Measurements from ENCODE around the gene CHPF2. TPM values are rescaled to one million over a fixed set of nuclear protein-coding genes. Genes with fewer than 3 reads are reported as not detected.

The CHPF2 gene, protein sequence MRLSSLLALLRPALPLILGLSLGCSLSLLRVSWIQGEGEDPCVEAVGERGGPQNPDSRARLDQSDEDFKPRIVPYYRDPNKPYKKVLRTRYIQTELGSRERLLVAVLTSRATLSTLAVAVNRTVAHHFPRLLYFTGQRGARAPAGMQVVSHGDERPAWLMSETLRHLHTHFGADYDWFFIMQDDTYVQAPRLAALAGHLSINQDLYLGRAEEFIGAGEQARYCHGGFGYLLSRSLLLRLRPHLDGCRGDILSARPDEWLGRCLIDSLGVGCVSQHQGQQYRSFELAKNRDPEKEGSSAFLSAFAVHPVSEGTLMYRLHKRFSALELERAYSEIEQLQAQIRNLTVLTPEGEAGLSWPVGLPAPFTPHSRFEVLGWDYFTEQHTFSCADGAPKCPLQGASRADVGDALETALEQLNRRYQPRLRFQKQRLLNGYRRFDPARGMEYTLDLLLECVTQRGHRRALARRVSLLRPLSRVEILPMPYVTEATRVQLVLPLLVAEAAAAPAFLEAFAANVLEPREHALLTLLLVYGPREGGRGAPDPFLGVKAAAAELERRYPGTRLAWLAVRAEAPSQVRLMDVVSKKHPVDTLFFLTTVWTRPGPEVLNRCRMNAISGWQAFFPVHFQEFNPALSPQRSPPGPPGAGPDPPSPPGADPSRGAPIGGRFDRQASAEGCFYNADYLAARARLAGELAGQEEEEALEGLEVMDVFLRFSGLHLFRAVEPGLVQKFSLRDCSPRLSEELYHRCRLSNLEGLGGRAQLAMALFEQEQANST
- 10 to 100 TPM; 33.9 to 82.4 (median 58.7) TPM for total RNA-seq

DNA sequence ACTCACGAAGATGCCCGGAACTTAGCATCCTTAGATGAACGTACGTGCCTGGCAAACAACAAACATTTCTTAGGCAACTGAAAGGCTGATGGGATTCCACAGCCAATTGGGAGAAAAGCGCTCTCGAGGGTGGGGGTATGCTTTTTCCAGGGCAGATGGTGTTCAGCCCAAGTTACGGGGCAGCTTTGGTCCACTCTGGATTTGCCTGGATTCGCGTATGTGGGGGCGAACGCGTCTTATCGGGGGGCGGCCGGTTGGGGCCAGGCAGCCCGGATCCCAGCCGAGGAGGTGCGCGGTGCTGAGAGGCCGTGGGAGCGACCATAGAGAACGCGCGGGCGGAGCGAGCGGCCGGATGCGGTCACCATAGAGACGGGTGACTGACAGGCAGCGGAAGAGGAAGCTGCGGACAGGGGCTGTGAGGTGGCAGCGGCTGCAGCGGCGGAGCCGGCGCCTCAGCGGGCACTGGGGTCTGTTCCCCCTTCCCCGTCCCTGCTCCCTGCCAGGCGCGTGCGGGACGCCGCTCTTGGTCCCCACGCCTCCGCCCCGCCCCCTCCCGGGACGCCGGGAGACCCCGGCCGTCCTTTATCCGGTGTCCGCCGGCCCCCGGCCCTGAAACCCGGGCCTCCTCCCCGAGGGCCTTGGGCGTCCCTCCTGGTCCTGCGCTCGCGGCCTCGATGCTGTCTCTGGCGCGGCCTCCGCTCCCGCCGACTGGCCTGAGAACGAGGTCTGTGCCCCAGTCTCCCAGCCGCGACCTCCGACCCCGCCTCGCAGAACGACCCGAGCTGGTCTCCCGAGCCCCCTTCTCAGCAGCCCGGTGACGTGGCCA lies at the start of gene CHPF2:
CHPF2 (plus strand) TSS at position 393 of the 826 bp plus-strand sequence. CDS start 1,529 bp downstream, outside the sequence.
- 2% methylated on average over 24 to 32 of the region's 79 CpGs for WGBS, 2 donors

DNA sequence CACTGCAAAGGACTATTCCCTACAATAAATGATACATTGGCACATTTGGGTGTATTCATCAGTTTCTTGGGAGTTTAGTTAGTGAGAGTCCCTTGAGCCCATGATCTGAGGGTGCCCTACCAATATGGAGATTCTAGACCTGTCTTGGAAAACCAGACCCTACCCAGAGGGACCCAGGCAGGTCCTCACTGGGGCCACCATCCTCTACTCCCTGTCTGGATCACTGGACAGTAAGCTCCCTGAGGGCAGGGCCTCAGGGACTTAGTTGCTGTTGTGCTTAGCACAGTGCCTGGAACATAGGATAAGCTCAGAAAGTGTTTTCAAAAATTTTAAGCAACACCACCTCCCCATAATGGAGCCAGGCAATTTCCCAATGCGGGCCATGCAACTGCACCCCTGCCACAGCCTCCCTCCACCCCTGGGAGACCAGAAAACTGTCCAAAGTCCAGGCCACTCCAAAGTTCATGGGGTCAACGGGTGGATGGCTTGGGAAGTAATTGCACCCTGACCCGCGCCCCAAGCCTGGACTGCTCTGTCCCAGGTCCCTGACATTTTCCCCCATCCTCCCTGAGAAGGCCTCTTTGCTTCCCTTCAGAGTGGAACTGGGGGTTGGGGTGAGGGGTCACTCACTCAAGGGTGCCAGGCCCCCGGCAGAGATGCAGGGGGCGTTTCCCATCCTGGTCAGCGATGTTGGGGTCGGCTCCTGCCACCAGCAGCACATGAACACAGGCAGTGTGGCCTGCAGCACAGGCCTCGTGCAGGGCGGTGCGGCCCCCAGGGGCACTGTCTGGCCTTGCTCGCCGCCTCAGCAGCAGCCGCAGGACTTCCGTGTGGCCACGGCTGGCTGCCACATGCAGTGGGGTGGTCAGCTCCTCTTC lies 46.3 kb upstream of the CHPF2 start:
- Histone ChIP-seq H3K9me3 (no peaks in the 10 kb centered on the region), H3K4me1 (no peaks in the 10 kb centered on the region), H3K4me3 (replicated peaks in 1 of 3) (no peak overlapping the region), H3K27ac (no peak overlapping the region), H3K27me3 (no peaks in the 10 kb centered on the region), H3K36me3 (no peaks in the 10 kb centered on the region)
- WGBS, 2 donors = 77 to 94% methylated on average over 4 to 8 of the region's 16 CpGs
- intact Hi-C loops (cut with DNase I) = no loop called here
- DNase-seq = no peak
- TF ChIP-seq, protein P1, sequence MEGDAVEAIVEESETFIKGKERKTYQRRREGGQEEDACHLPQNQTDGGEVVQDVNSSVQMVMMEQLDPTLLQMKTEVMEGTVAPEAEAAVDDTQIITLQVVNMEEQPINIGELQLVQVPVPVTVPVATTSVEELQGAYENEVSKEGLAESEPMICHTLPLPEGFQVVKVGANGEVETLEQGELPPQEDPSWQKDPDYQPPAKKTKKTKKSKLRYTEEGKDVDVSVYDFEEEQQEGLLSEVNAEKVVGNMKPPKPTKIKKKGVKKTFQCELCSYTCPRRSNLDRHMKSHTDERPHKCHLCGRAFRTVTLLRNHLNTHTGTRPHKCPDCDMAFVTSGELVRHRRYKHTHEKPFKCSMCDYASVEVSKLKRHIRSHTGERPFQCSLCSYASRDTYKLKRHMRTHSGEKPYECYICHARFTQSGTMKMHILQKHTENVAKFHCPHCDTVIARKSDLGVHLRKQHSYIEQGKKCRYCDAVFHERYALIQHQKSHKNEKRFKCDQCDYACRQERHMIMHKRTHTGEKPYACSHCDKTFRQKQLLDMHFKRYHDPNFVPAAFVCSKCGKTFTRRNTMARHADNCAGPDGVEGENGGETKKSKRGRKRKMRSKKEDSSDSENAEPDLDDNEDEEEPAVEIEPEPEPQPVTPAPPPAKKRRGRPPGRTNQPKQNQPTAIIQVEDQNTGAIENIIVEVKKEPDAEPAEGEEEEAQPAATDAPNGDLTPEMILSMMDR (IDR thresholded peaks at IDR 0.05) = no peak
- no peak for TF ChIP-seq POLR2A (IDR thresholded peaks at IDR 0.05)

More for the DNA sequence above, at the start of gene CHPF2:
- H3K9me3 ChIP-seq = no peaks in the 10 kb centered on the region
- peak within 1 kb of the TSS; percentile 45 to 79 (median 56) for H3K27ac ChIP-seq
- H3K4me3 ChIP-seq (replicated peaks in 1 of 3) = peak within 1 kb of the TSS; percentile 75 to 96 (median 94)
- intact Hi-C loops (cut with DNase I) = no loop called here
- DNase-seq = peak; percentile 92
- H3K4me1 ChIP-seq = peaks cover 8 to 25% of the 10 kb centered on the region in 2 donors
- H3K27me3 ChIP-seq = no peaks in the 10 kb centered on the region
- peaks cover 13 to 18% of the 10 kb centered on the region in 2 donors for H3K36me3 ChIP-seq
- TF ChIP-seq, protein P1 (IDR thresholded peaks at IDR 0.05) = no peak
- peak; percentile 20 to 82 for TF ChIP-seq POLR2A (IDR thresholded peaks at IDR 0.05)

DNA sequence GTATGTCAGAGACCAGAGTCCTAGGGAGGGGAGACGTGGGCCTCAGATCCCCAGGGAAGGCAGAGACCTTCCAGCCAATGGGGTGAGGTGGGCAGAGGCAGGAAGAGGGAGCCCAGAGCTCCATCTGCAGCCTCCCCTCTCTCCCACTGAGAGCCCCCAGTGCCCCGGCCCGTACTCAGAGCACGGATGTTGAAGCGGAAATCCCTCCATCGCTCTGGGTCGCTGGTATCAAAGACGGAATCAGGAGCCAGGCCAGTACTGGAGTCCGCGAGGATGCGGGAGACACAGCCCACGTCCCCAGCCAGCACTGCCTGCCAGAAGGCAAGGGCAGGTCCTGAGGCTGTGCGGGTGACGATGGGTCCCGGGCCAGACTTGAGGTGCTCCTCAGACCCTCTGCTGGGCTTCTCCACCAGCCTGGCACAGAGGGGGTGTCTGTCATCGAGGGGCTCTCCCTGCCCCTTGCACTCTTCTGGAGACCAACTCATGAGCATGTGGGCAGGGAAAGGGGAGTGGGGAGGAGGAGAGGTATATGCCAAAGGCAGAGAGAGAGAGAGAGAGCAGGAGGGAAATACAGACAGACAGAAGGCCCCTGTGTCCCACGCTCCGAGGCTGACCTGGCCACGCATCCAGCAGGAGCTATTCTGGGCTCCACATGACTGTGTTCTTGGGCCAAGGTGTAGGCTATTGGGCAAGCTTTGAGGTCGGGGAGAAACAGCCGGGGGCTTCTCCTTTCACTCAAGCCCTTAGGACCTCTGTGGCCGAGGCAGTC lies 45.5 kb upstream of the CHPF2 start, which contains the start of gene ASB10:
ASB10 (minus strand) TSS at position 611 of the 769 bp plus-strand sequence; CDS start at position 491, 120 bp downstream.
- Histone ChIP-seq H3K4me1 (no peaks in the 10 kb centered on the region), H3K27ac (no peak within 1 kb of the TSS), H3K27me3 (no peaks in the 10 kb centered on the region), H3K36me3 (no peaks in the 10 kb centered on the region), H3K4me3 (replicated peaks in 1 of 3) (no peak within 1 kb of the TSS), H3K9me3 (no peaks in the 10 kb centered on the region)
- DNase-seq = no peak
- intact Hi-C loops (cut with DNase I) = no loop called here
- 67 to 71% methylated on average over 13 to 14 of the region's 22 CpGs for WGBS, 2 donors
- TF ChIP-seq, protein P1 (IDR thresholded peaks at IDR 0.05) = no peak
- no peak for TF ChIP-seq POLR2A (IDR thresholded peaks at IDR 0.05)

All from thyroid gland (tissue), 4 donors.